ENCODE measurements around the gene COL15A1. TPM values are rescaled to one million over a fixed set of nuclear protein-coding genes. Genes with fewer than 3 reads are reported as not detected.

COL15A1 gene
- total RNA-seq, 1 experiment from 2014 or later = 0.10 TPM

DNA sequence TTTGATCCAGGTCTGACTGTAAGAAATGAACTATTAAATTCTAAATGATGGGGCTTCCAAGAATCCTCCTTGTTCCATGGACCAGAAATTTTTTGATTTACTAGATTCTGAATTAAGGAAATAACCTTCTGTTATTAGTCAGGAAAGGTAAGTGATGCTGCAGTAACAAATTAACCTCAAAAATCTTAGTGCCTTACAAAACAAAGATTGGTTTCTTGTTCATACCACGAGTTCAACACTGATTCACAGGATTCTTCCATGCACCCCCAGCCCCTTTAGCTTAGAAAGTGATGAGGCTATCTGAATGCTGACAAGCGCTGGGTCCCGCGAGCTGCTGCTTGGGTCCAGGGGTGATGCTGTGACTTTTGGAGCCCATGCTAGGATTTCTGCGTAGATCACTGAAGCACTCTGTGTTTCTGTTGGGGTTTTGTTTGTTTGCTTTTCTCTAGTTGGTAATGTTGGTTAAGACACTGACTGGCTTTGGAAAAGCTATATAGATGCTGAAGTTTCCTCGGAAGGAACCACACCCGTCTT, 52.3 kb downstream of the COL15A1 start:
- in situ Hi-C loops (cut with HindIII; ENCODE audit: low pct_unique_long_range_greater_than_20kb, low sequenced_read_pairs) (no loop called here), intact Hi-C loops (cut with micrococcal nuclease; ENCODE audit: unreplicated experiment) (loop anchor here (5.0 kb wide), 1 partner anchor 134 kb away; no protein-coding TSS in a partner anchor)
- ATAC-seq (no peak), DNase-seq (ENCODE audit: low read depth, low spot score) (no peak)
- H3K36me3 ChIP-seq (ENCODE audit: control insufficient read depth, insufficient read depth, low read length) = no peaks in the 10 kb centered on the region
- BruUV-seq (replicated peaks) = no TSS peak
- TF ChIP-seq, protein P1, sequence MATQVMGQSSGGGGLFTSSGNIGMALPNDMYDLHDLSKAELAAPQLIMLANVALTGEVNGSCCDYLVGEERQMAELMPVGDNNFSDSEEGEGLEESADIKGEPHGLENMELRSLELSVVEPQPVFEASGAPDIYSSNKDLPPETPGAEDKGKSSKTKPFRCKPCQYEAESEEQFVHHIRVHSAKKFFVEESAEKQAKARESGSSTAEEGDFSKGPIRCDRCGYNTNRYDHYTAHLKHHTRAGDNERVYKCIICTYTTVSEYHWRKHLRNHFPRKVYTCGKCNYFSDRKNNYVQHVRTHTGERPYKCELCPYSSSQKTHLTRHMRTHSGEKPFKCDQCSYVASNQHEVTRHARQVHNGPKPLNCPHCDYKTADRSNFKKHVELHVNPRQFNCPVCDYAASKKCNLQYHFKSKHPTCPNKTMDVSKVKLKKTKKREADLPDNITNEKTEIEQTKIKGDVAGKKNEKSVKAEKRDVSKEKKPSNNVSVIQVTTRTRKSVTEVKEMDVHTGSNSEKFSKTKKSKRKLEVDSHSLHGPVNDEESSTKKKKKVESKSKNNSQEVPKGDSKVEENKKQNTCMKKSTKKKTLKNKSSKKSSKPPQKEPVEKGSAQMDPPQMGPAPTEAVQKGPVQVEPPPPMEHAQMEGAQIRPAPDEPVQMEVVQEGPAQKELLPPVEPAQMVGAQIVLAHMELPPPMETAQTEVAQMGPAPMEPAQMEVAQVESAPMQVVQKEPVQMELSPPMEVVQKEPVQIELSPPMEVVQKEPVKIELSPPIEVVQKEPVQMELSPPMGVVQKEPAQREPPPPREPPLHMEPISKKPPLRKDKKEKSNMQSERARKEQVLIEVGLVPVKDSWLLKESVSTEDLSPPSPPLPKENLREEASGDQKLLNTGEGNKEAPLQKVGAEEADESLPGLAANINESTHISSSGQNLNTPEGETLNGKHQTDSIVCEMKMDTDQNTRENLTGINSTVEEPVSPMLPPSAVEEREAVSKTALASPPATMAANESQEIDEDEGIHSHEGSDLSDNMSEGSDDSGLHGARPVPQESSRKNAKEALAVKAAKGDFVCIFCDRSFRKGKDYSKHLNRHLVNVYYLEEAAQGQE (IDR thresholded peaks at IDR 0.05; ENCODE audit: insufficient read depth in 1 of 2, low read depth in 2 of 2, low read length in 1 of 2) = no peak
- TF ChIP-seq TCF7L2 (IDR thresholded peaks at IDR 0.05; ENCODE audit: low read depth, low read length) = no peak
- no peak for TF ChIP-seq SIN3A (IDR thresholded peaks at IDR 0.05; ENCODE audit: borderline replicate concordance, insufficient read depth, low read depth, low read length)
- no peak for TF ChIP-seq POLR2AphosphoS5 (IDR thresholded peaks at IDR 0.05; ENCODE audit: low read depth, low read length)
- TF ChIP-seq, protein P2, sequence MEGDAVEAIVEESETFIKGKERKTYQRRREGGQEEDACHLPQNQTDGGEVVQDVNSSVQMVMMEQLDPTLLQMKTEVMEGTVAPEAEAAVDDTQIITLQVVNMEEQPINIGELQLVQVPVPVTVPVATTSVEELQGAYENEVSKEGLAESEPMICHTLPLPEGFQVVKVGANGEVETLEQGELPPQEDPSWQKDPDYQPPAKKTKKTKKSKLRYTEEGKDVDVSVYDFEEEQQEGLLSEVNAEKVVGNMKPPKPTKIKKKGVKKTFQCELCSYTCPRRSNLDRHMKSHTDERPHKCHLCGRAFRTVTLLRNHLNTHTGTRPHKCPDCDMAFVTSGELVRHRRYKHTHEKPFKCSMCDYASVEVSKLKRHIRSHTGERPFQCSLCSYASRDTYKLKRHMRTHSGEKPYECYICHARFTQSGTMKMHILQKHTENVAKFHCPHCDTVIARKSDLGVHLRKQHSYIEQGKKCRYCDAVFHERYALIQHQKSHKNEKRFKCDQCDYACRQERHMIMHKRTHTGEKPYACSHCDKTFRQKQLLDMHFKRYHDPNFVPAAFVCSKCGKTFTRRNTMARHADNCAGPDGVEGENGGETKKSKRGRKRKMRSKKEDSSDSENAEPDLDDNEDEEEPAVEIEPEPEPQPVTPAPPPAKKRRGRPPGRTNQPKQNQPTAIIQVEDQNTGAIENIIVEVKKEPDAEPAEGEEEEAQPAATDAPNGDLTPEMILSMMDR (IDR thresholded peaks at IDR 0.05) = no peak
- no peak overlapping the region for H3K4me3 ChIP-seq (ENCODE audit: low read depth in 2 of 2, low read length in 2 of 2)
- ChIA-PET POLR2A (no interaction called here), CTCF (no interaction called here)
- H3K27ac ChIP-seq (ENCODE audit: low read length) = no peak overlapping the region
- H3K27me3 ChIP-seq (ENCODE audit: control insufficient read depth, insufficient read depth, low read length) = no peaks in the 10 kb centered on the region
- no peaks in the 10 kb centered on the region for H3K9me3 ChIP-seq (ENCODE audit: control insufficient read depth, insufficient read depth, low read depth, low read length)
- H3K4me1 ChIP-seq (ENCODE audit: control insufficient read depth, insufficient read depth, low read length) = no peaks in the 10 kb centered on the region

DNA sequence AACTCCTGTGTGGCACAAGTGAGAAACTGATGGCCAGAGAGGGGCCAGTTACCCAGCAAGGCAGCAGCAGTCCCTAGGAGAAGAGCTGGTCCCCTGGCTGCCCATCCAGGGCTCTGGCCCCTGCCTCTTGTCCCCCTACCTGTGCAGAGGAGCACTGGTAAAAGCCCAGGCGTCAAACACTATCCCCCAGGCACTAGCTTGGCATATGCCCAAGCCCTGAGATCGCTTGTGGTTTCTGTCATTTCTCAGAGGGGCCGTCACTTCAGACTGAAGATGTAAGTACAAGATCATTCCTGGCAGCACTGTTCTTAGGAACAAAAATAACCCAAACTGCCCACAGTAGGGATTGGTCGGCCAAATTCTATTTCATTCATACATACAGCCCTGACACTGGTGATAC, 53.9 kb downstream of the COL15A1 start:
- Histone ChIP-seq H3K27me3 (ENCODE audit: control insufficient read depth, insufficient read depth, low read length) (no peaks in the 10 kb centered on the region), H3K4me1 (ENCODE audit: control insufficient read depth, insufficient read depth, low read length) (no peaks in the 10 kb centered on the region), H3K36me3 (ENCODE audit: control insufficient read depth, insufficient read depth, low read length) (no peaks in the 10 kb centered on the region), H3K4me3 (ENCODE audit: low read depth in 2 of 2, low read length in 2 of 2) (no peak overlapping the region), H3K27ac (ENCODE audit: low read length) (no peak overlapping the region), H3K9me3 (ENCODE audit: control insufficient read depth, insufficient read depth, low read depth, low read length) (no peaks in the 10 kb centered on the region)
- ATAC-seq (no peak), DNase-seq (ENCODE audit: low read depth, low spot score) (no peak)
- intact Hi-C loops (cut with micrococcal nuclease; ENCODE audit: unreplicated experiment) (loop anchor here (1.0 to 5.0 kb wide), 2 partner anchors 135 to 149 kb away; no protein-coding TSS in a partner anchor), in situ Hi-C loops (cut with HindIII; ENCODE audit: low pct_unique_long_range_greater_than_20kb, low sequenced_read_pairs) (no loop called here)
- TF ChIP-seq, protein P1 (IDR thresholded peaks at IDR 0.05; ENCODE audit: insufficient read depth in 1 of 2, low read depth in 2 of 2, low read length in 1 of 2) = no peak
- TF ChIP-seq, protein P2 (IDR thresholded peaks at IDR 0.05) = no peak
- TF ChIP-seq SIN3A (IDR thresholded peaks at IDR 0.05; ENCODE audit: borderline replicate concordance, insufficient read depth, low read depth, low read length) = no peak
- no peak for TF ChIP-seq POLR2AphosphoS5 (IDR thresholded peaks at IDR 0.05; ENCODE audit: low read depth, low read length)
- TF ChIP-seq TCF7L2 (IDR thresholded peaks at IDR 0.05; ENCODE audit: low read depth, low read length) = no peak
- POLR2A ChIA-PET = interaction anchor here (0.5 kb wide), 1 partner anchor 114 kb away, joined by 3 read pairs; no protein-coding TSS in a partner anchor
- CTCF ChIA-PET = no interaction called here
- BruUV-seq (replicated peaks) = no TSS peak

Data from Panc1 (cell line).